OCI-LY1 (cell line): ENCODE results near the gene OTULINL.

ENCODE experiments used
- H2AFZ ChIP-seq: fragments of 200-600 bp; sonication (generic), shearing (Covaris generic); 2 replicates; pipeline ENCODE4 v1.6.0; 2014; ENCODE audit warnings: antibody characterized with exemption, mild to moderate bottlenecking, low read length
- H3F3A ChIP-seq: fragments of 200-600 bp; sonication (generic), shearing (Covaris generic); 2 replicates; pipeline ENCODE4 v1.6.0; 2014; ENCODE audit warnings: mild to moderate bottlenecking, antibody characterized with exemption, low read length, moderate library complexity; ENCODE audit not compliant: insufficient read depth
- H3K27ac ChIP-seq: fragments of 200-600 bp; sonication (generic); 2 replicates; pipeline ENCODE4 v1.5.1; 2014; ENCODE audit warnings: low read length, mixed run types, mild to moderate bottlenecking, low read depth; ENCODE audit not compliant: poor library complexity, severe bottlenecking
- H3K27me3 ChIP-seq: fragments of 200-600 bp; sonication (generic); 2 replicates; pipeline ENCODE4 v1.6.0; 2014; ENCODE audit warnings: antibody characterized with exemption, mild to moderate bottlenecking, low read length, moderate library complexity; ENCODE audit not compliant: insufficient read depth
- H3K36me3 ChIP-seq: fragments of 200-600 bp; sonication (generic); 2 replicates; pipeline ENCODE4 v1.6.1; 2014; ENCODE audit warnings: mild to moderate bottlenecking, antibody characterized with exemption, low read length, moderate library complexity, mixed read lengths; ENCODE audit not compliant: insufficient read depth
- H3K4me1 ChIP-seq: fragments of 200-600 bp; sonication (generic); 2 replicates; pipeline ENCODE4 v1.5.1; 2014; ENCODE audit warnings: mild to moderate bottlenecking, low read length, moderate library complexity; ENCODE audit not compliant: insufficient read depth, severe bottlenecking
- H3K4me2 ChIP-seq: fragments of 200-600 bp; sonication (generic), shearing (Covaris generic); 2 replicates; pipeline ENCODE4 v1.6.1; 2014; ENCODE audit warnings: low read length
- H3K4me3 ChIP-seq: fragments of 200-600 bp; sonication (generic); 2 replicates; pipeline ENCODE4 v1.5.1; 2014; ENCODE audit warnings: low read length, low read depth, mild to moderate bottlenecking, mixed read lengths; ENCODE audit not compliant: poor library complexity, severe bottlenecking
- H3K79me2 ChIP-seq: fragments of 200-600 bp; shearing (Covaris generic); 2 replicates; pipeline ENCODE4 v1.6.1; 2016; ENCODE audit warnings: mixed run types, low read length, mixed read lengths; ENCODE audit not compliant: insufficient read depth
- H3K9ac ChIP-seq: fragments of 200-600 bp; sonication (generic), shearing (Covaris generic); 2 replicates; pipeline ENCODE4 v1.6.1; 2014; ENCODE audit warnings: mild to moderate bottlenecking, low read length, mixed read lengths
- H3K9me2 ChIP-seq: fragments of 200-600 bp; sonication (generic), shearing (Covaris generic); 2 replicates; pipeline ENCODE4 v1.6.1; 2014; ENCODE audit warnings: low read depth, mild to moderate bottlenecking, low read length, mixed read lengths
- H3K9me3 ChIP-seq: fragments of 200-600 bp; shearing (Covaris generic); 2 replicates; pipeline ENCODE4 v1.6.1; 2014; ENCODE audit warnings: low read length, mixed read lengths
- H4K20me1 ChIP-seq: fragments of 200-600 bp; sonication (generic), shearing (Covaris generic); 2 replicates; pipeline ENCODE4 v1.6.0; 2016; ENCODE audit warnings: mild to moderate bottlenecking, low read length; ENCODE audit not compliant: insufficient read depth
- EZH2 ChIP-seq: fragments of 200-600 bp; sonication (generic), shearing (Covaris generic); IDR thresholded peaks from 2 replicates; pipeline ENCODE4 v1.8.0; 2017; ENCODE audit warnings: borderline replicate concordance, mixed run types, mild to moderate bottlenecking, antibody characterized with exemption, low read length, moderate library complexity, mixed read lengths
- TF ChIP-seq, protein P1 (sequence below): fragments of 200-600 bp; sonication (generic), shearing (Covaris generic); IDR thresholded peaks from 2 replicates; pipeline ENCODE4 v1.5.1; 2017; ENCODE audit warnings: mild to moderate bottlenecking, antibody characterized with exemption, low read length, moderate library complexity, mixed read lengths

Gene OTULINL

DNA sequence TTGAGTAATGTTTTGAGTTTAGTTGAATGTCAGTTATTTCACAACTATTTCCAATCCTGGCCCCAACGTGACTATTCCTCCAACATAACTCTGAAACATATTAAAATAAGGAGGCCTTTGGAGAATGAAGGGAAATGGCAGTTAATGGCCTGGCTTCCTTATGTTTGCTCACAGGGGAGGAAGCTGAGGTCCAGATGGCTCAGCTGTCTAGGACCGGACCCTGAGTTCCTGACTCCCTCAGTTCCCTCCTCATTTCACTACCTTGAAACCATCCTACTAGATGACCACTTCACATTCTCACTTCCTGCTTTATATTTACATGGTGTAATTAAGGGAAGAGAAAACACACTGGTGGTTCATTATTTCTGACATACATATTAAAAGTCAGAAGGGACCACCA, 6.6 kb downstream of the OTULINL start:
- Histone ChIP-seq H3K27ac (no peak overlapping the region), H3K9ac (no peak overlapping the region), H3K4me3 (no peak overlapping the region)

GRCh38 chr5:14588758-14589543, 7.4 kb downstream of the OTULINL start:
- Histone ChIP-seq H3K9me3 (no peaks in the 10 kb centered on the region), H3K4me3 (no peak overlapping the region), H4K20me1 (no peaks in the 10 kb centered on the region), H3K27ac (no peak overlapping the region), H2AFZ (no peak overlapping the region), H3K79me2 (no peaks in the 10 kb centered on the region), H3F3A (no peaks in the 10 kb centered on the region), H3K27me3 (no peaks in the 10 kb centered on the region), H3K4me1 (no peaks in the 10 kb centered on the region), H3K4me2 (no peak overlapping the region), H3K9ac (no peak overlapping the region), H3K36me3 (no peaks in the 10 kb centered on the region), H3K9me2 (no peaks in the 10 kb centered on the region)
- no peak for TF ChIP-seq EZH2
- TF ChIP-seq, protein P1, sequence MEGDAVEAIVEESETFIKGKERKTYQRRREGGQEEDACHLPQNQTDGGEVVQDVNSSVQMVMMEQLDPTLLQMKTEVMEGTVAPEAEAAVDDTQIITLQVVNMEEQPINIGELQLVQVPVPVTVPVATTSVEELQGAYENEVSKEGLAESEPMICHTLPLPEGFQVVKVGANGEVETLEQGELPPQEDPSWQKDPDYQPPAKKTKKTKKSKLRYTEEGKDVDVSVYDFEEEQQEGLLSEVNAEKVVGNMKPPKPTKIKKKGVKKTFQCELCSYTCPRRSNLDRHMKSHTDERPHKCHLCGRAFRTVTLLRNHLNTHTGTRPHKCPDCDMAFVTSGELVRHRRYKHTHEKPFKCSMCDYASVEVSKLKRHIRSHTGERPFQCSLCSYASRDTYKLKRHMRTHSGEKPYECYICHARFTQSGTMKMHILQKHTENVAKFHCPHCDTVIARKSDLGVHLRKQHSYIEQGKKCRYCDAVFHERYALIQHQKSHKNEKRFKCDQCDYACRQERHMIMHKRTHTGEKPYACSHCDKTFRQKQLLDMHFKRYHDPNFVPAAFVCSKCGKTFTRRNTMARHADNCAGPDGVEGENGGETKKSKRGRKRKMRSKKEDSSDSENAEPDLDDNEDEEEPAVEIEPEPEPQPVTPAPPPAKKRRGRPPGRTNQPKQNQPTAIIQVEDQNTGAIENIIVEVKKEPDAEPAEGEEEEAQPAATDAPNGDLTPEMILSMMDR: no peak

More for the DNA sequence above, 6.6 kb downstream of the OTULINL start:
- Histone ChIP-seq H3K79me2 (no peaks in the 10 kb centered on the region), H3K27me3 (no peaks in the 10 kb centered on the region), H3K9me3 (no peaks in the 10 kb centered on the region), H3K36me3 (no peaks in the 10 kb centered on the region), H3F3A (no peaks in the 10 kb centered on the region), H2AFZ (no peak overlapping the region), H4K20me1 (no peaks in the 10 kb centered on the region), H3K9me2 (no peaks in the 10 kb centered on the region), H3K4me2 (no peak overlapping the region), H3K4me1 (no peaks in the 10 kb centered on the region)
- TF ChIP-seq, protein P1: no peak
- TF ChIP-seq EZH2: no peak

DNA sequence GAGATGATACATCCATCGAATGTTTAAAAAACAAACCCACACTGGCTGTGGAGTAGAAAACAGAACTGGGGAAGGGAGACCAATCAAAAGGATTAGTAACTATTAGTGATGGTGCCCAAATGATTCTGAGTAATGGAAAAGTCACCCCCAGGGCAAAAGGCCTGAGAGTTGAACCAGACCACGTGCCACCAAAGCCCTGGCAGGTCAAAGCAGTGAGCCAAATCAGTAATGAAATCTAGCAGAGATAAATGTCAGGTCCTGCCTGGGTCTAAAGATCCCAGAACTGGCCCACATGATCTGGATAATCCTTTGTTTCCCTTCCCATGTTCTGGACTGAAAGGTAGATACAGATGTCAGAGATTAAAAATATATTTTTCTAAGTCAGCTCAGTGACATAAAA, 9.4 kb downstream of the OTULINL start:
- H3K27ac ChIP-seq: no peak overlapping the region
- H3F3A ChIP-seq: no peaks in the 10 kb centered on the region
- H3K9ac ChIP-seq: no peak overlapping the region
- H3K4me1 ChIP-seq: no peaks in the 10 kb centered on the region
- TF ChIP-seq, protein P1: no peak
- no peak overlapping the region for H2AFZ ChIP-seq
- no peaks in the 10 kb centered on the region for H3K36me3 ChIP-seq
- no peak overlapping the region for H3K4me3 ChIP-seq
- H4K20me1 ChIP-seq: no peaks in the 10 kb centered on the region
- H3K9me3 ChIP-seq: no peaks in the 10 kb centered on the region
- no peaks in the 10 kb centered on the region for H3K9me2 ChIP-seq
- no peaks in the 10 kb centered on the region for H3K27me3 ChIP-seq
- H3K4me2 ChIP-seq: no peak overlapping the region
- H3K79me2 ChIP-seq: no peaks in the 10 kb centered on the region
